GM12801 (cell line): Measurements from ENCODE around the gene CNTFR.

ENCODE experiments used
- TF ChIP-seq, protein P1 (sequence below): IDR thresholded peaks from one replicate; pipeline ENCODE4 v1.5.1; 2011; ENCODE audit warnings: control low read depth; ENCODE audit not compliant: insufficient read length; ENCODE audit errors: extremely low read depth

Gene CNTFR

DNA sequence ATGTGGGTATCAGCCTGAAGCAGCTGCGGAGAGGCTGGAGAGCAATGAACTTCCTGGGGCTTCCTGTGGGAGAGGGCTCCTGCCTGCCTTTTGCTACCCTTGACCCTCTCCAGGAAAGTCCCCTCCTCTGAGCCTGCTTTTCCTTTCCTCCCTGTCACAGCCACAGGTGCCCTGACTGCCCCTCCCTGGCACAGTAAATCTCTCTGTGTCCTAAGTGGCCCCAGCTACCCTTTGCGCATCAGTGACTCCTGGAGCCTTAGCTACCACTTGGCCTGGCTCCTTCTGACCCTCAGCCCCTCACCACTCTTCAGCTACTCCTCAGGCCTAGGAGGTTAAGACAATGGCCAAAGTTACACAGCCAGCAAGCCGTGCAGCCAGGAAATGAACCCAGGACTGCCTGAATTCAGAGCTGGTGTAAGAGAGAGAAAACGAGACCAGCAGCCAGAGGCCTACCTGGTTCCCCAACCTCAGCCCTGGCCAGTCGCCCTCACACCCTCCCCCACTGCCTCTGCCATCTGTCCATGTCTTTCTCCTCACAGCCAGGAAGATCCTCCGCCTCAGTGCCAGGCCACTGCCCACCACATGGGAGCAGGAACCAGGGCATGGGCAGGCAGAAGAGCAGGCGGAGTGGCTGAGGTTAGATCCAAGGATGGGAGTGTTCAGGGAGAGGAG lies 18.6 kb downstream of the CNTFR start:
- TF ChIP-seq, protein P1, sequence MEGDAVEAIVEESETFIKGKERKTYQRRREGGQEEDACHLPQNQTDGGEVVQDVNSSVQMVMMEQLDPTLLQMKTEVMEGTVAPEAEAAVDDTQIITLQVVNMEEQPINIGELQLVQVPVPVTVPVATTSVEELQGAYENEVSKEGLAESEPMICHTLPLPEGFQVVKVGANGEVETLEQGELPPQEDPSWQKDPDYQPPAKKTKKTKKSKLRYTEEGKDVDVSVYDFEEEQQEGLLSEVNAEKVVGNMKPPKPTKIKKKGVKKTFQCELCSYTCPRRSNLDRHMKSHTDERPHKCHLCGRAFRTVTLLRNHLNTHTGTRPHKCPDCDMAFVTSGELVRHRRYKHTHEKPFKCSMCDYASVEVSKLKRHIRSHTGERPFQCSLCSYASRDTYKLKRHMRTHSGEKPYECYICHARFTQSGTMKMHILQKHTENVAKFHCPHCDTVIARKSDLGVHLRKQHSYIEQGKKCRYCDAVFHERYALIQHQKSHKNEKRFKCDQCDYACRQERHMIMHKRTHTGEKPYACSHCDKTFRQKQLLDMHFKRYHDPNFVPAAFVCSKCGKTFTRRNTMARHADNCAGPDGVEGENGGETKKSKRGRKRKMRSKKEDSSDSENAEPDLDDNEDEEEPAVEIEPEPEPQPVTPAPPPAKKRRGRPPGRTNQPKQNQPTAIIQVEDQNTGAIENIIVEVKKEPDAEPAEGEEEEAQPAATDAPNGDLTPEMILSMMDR, result no peak

DNA sequence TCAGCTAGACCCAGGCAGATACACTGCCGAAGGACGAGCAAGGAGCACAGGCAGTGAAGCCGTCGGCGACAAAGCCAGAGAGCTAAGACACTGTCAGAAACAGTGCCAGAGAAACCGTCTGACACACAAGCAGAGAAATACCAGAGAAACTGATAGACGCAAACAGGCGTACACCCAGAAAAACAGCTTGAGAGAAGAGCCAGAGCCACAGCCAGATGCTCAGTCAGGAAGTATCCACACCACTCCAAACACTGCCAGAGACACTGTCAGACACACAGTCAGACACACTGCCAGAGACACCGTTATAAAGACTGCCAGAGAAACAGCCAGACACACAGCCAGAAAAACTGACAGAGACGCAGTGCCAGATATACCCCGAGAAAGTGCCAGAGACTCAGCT lies 19.1 kb downstream of the CNTFR start:
- TF ChIP-seq, protein P1, result no peak

DNA sequence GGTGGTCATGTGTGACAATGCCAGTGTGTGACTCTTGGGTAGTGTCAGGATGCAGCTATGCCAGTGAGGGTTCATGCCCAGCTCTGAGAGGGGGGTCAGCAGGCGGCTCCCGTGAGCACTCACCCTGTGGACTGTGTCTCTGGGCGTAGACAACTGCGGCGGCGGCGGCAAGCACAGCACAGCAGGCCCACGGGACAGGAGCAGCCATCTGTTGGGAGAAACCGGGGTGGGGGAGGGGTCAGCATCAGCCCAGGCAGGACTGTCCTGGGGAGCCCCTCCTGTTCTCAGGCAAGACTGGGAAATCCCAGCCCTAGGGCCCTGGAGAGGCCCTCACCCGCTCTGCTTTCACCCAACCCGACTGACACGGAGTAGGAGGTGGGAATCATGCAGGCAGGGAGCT lies 20.8 kb downstream of the CNTFR start:
- TF ChIP-seq, protein P1, result no peak

DNA sequence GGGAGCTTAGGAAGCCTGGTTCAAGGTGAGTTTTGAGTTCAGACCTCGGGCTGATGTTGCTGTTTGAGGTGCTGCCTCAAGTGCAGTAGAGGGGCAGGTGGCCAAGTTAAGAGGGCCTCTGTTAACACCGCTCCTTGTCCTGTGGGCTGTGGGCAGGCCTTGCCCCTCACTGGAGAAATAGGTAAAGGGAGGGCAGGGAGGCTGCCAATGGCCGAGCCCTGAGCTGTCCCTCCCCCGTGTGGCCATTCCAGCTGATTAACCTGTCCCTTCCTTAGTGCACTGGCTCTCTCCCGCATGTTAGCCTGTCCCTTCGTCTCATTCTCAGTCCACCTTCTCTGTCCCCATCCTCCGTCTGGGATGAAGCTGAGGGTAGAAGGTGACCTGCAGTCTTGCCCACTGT lies 21.4 kb downstream of the CNTFR start:
- TF ChIP-seq, protein P1, result no peak

DNA sequence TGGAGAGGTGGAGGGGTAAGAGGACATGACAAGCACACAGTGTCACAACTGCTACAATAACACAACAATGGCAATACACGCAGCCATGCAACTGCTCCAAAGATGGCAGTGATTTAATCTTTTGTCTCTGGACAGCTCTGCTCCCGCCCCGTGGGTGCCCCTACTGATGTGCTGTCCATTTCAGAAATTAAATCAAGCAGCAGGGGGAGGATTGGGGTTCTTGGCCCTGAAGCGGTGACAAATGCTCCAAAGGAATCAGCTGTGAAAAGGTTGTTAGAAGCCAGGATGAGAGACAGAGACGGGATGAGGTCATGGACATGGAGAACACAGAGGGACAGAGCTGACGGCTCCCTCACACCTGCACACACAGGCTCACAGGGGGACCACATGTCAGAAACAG lies 22.6 kb downstream of the CNTFR start:
- TF ChIP-seq, protein P1, result no peak

DNA sequence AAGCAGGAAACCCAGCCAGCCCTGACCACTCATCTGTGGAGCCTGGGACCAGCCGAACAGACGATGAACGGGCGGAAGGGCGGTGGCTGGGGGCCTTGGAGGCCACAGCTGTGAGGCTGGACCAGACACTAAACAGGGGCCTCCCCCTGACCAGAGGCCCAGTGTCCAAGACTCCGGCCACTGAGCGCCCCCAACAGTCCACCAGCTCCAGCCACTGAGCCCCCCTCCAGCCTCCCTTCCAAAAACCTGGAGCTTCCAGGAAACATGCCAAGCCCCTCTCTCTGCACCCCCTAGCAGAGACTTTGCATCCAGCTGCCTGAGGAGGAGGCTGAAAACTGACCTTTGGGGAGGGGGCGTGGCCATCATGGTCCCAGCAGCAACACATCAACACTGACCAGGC lies 23.2 kb downstream of the CNTFR start:
- TF ChIP-seq, protein P1, result no peak

DNA sequence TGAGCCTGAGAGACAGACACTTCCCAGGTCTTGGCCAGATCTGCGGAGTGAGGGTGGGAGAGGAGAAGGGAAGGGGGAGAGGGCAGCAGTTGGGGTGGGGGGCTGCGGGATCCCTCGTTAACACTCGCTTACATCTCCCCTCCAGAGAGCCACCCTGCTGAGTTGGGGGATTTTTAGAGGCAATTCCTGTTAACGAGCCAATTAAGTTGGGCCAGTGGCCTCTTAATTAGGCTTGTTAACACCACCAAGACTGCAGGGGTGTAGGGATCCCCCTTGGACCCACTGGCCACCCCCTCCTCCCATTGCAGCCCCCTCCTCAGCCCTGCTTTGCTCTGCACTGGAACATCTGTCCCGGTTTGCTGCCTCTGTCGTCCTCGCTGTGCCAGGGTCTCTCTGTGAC lies 23.7 kb downstream of the CNTFR start:
- TF ChIP-seq, protein P1, result no peak
